ENCODE measurements around the gene MDM4. TPM values are rescaled to one million over a fixed set of nuclear protein-coding genes. Genes with fewer than 3 reads are reported as not detected.
"Not testable (repeated sequence)": the region's sequence is repeated elsewhere in the genome, so short reads cannot be mapped to it uniquely, and the experiment has no call there.

MDM4 gene
- polyA plus RNA-seq, 2 of the 4 experiments (the other 2 are of a cell fraction) = 4.6 to 48.9 TPM

DNA sequence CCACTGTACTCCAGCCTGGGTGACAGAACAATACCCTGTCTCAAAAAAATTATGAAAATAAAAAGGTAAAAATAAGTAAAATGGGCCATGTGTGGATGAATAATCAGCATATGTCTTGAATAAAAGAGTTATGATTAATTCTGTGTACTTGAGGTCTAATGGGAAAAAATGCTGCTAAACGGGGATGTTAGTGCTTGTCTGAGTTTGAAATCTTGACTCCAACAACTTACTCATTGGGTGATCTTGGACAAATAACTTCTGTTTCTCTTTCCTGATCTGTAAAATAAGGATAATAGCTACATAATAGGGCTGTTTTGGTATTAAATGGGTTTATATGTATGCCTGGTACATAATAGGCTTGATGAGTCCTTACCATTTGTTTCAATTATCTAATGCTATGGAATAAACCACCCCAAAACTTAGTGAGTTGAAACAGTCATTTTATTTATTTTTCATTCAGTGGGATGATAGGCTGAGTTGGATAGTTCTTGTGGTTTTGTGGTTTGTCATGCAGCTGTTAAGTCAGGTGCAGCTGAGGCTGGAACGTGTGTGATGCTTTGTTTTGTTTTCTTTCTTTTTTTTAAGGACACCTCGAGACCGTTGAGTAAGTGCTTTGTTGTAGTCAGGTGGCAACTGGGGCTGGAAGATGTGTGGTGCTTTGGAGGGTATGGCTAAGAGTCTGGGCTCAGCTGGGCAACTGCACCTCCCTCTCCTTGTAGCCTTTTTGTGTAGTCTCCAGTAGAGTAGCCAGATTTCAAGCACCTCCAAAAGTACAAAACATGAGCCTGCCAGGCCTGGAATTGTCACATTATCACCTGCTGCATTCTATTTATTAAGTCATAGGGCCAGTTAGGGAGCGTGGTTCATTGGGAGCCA is 4.9 kb downstream of the MDM4 start:
- WGBS (ENCODE audit: missing lambda C conversion rate) = 86% methylated on average over 5 of the region's 5 CpGs
- CTCF ChIA-PET = interaction anchor here (0.6 to 0.7 kb wide), 2 partner anchors 31 to 34 kb away, joined by 3 read pairs; no protein-coding TSS in a partner anchor
- peaks cover 22% of the 10 kb centered on the region for H3K4me1 ChIP-seq
- no peak overlapping the region for H3K4me2 ChIP-seq
- no peak for DNase-seq (ENCODE audit: low read depth in 1 of 2, low spot score in 1 of 2)
- no peak overlapping the region for H3K27ac ChIP-seq
- no peak for FAIRE-seq
- H3K4me3 ChIP-seq = no peak overlapping the region
- no peak for ATAC-seq
- POLR2A ChIA-PET = no interaction called here
- peaks cover 15% of the 10 kb centered on the region for H3K9me3 ChIP-seq
- no peak for TF ChIP-seq HOXB5 (CRISPR knock-in tag; IDR thresholded peaks at IDR 0.05)
- TF ChIP-seq HMGXB4 (CRISPR knock-in tag; IDR thresholded peaks at IDR 0.05; ENCODE audit: borderline replicate concordance) = no peak
- TF ChIP-seq JUNB (IDR thresholded peaks at IDR 0.05) = no peak
- no peak for TF ChIP-seq USF2 (IDR thresholded peaks at IDR 0.05)
- TF ChIP-seq NFE2L2 (conservative IDR thresholded peaks at IDR 0.05; ENCODE audit: low read length) = no peak

DNA sequence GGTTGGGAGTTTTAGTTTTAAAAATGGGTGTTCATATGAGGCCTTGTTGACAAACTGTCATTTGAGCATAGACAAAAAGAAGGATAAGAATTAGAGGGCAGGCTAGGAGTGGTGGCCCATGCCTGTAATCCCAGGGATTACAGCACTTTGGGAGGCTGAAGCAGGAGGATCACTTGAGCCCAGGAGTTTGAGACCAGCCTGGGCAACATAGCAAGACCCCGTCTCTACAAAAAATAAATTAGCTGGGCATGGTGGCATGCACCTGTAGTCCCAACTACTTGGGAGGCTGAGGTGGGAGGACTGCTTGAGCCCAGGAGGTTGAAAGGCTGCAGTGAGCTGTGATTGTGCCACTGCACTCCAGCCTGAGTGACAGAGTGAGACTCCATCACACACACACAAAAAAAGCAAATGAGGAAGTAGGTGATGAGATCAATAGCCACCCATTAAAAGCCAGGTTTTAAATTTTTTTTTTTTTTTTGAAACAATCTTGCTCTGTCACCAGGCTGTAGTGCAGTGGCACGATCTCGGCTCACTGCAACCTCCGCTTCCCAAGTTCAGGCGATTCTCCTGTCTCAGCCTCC is 5.8 kb downstream of the MDM4 start:
- ATAC-seq; DNase-seq (ENCODE audit: low read depth in 1 of 2, low spot score in 1 of 2); POLR2A ChIA-PET; FAIRE-seq; H3K27ac ChIP-seq; H3K4me2 ChIP-seq; H3K4me3 ChIP-seq: not testable (repeated sequence)
- peaks cover 22% of the 10 kb centered on the region for H3K4me1 ChIP-seq
- 81% methylated on average over 5 of the region's 5 CpGs for WGBS (ENCODE audit: missing lambda C conversion rate)
- CTCF ChIA-PET = interaction anchor here (0.7 kb wide), 1 partner anchor 30 kb away, joined by 3 read pairs; no protein-coding TSS in a partner anchor
- H3K9me3 ChIP-seq = peaks cover 15% of the 10 kb centered on the region

DNA sequence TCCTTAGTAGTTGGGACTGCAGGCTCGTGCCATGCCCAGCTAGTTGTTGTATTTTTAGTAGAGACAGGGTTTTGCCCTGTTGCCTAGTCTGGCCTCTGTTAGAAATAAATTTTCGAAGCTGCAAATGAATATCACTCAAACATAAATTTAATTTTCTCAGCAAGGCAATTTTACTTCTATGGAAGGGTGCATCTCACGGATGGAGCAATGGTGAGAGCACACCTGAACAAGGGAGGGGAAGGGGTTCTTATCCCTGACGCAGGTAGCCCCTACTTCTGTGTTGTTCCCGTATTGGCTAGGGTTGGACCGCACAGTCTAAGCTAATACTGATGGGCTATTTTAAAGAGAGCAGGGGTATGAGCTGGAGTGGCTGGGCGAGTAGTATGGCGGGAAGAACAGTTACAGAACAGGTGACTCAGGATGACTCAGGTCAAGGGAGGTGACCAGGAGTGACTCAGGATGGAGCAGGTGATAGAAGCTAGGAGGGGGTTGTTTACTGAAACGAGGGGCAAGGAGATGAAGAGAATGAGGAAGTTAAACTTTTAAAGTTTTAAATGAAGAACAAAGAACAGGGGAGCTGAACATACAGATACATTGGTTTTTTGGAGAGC is 7.5 kb downstream of the MDM4 start:
- no peak for FAIRE-seq
- Histone ChIP-seq H3K4me2 (no peak overlapping the region), H3K4me1 (peaks cover 10% of the 10 kb centered on the region; the same call in 2 of the 3 replicates), H3K4me3 (no peak overlapping the region), H3K27ac (peak overlapping the region in 1 of 2 experiments; percentile 44; a peak in 1 of 6 replicates), H3K9me3 (peaks cover 15% of the 10 kb centered on the region)
- ChIA-PET CTCF (interaction anchor here (0.6 to 2.1 kb wide), 5 partner anchors 9 to 283 kb away, joined by 3 to 7 read pairs (median 4); no protein-coding TSS in a partner anchor), POLR2A (no interaction called here)
- 82% methylated on average over 9 of the region's 9 CpGs for WGBS (ENCODE audit: missing lambda C conversion rate)
- TF ChIP-seq FOSL2 (IDR thresholded peaks at IDR 0.05) (no peak), FOSL2 (CRISPR knock-in tag; IDR thresholded peaks at IDR 0.05) (peak; percentile 58), CHD2 (IDR thresholded peaks at IDR 0.05; ENCODE audit: low read length, partially characterized antibody) (no peak)
- TF ChIP-seq, protein P1, sequence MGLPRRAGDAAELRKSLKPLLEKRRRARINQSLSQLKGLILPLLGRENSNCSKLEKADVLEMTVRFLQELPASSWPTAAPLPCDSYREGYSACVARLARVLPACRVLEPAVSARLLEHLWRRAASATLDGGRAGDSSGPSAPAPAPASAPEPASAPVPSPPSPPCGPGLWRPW (IDR thresholded peaks at IDR 0.05) = no peak
- ATAC-seq = peak in 1 of 2 experiments; percentile 40; a peak in 2 of 6 replicates
- peak in 1 of 2 experiments; percentile 62 for DNase-seq (ENCODE audit: low read depth in 1 of 2, low spot score in 1 of 2)

- CTCF ChIA-PET = interaction anchor here (1.0 to 2.1 kb wide), 3 partner anchors 12 to 282 kb away, joined by 3 to 7 read pairs (median 5); no protein-coding TSS in a partner anchor
- Histone ChIP-seq H3K4me1 (peaks cover 10% of the 10 kb centered on the region; the same call in 2 of the 3 replicates), H3K4me3 (no peak overlapping the region), H3K9me3 (peaks cover 15% of the 10 kb centered on the region), H3K27ac (peak overlapping the region; percentile 26 to 44; a peak in 3 of 6 replicates), H3K4me2 (no peak overlapping the region)
- WGBS (ENCODE audit: missing lambda C conversion rate) = 85% methylated on average over 3 of the region's 3 CpGs
- DNase-seq (ENCODE audit: low read depth in 1 of 2, low spot score in 1 of 2) (no peak), ATAC-seq (no peak), FAIRE-seq (no peak)
- POLR2A ChIA-PET = interaction anchor here (1.7 kb wide), 1 partner anchor 9 kb away, joined by 10 read pairs; the partner anchor contains the start of gene MDM4
- TF ChIP-seq MAX (IDR thresholded peaks at IDR 0.05) (no peak), HOXB13 (CRISPR knock-in tag; IDR thresholded peaks at IDR 0.05; ENCODE audit: low read depth) (no peak), MYC (IDR thresholded peaks at IDR 0.05; ENCODE audit: borderline replicate concordance, low read length) (no peak), RARB (CRISPR knock-in tag; IDR thresholded peaks at IDR 0.05) (no peak), HOXA7 (CRISPR knock-in tag; IDR thresholded peaks at IDR 0.05) (no peak), ZFP36 (IDR thresholded peaks at IDR 0.05; ENCODE audit: borderline replicate concordance, partially characterized antibody) (no peak), ELK1 (IDR thresholded peaks at IDR 0.05; ENCODE audit: low read depth, low read length) (no peak), EHMT2 (IDR thresholded peaks at IDR 0.05; ENCODE audit: low read depth) (no peak), MAZ (IDR thresholded peaks at IDR 0.05; ENCODE audit: borderline replicate concordance, low read depth, low read length) (no peak), BCL3 (IDR thresholded peaks at IDR 0.05) (no peak), FOSL2 (IDR thresholded peaks at IDR 0.05) (no peak), FOSL2 (CRISPR knock-in tag; IDR thresholded peaks at IDR 0.05) (no peak), TFCP2L1 (CRISPR knock-in tag; IDR thresholded peaks at IDR 0.05) (no peak), CBX2 (IDR thresholded peaks at IDR 0.05; ENCODE audit: borderline replicate concordance, low read depth) (no peak)
Measured at GRCh38 chr1:204524986-204525385, 8.8 kb downstream of the MDM4 start.

Data from A549 (cell line).